ENCODE results near the gene PPP2R2C.

PPP2R2C gene

GRCh38 chr4:6394671-6395081 lies 77.7 kb downstream of the PPP2R2C start:
- ATAC-seq = no peak

- ATAC-seq = no peak
These were observed 78.6 kb downstream of the PPP2R2C start for GRCh38 chr4:6393544-6394475.

DNA sequence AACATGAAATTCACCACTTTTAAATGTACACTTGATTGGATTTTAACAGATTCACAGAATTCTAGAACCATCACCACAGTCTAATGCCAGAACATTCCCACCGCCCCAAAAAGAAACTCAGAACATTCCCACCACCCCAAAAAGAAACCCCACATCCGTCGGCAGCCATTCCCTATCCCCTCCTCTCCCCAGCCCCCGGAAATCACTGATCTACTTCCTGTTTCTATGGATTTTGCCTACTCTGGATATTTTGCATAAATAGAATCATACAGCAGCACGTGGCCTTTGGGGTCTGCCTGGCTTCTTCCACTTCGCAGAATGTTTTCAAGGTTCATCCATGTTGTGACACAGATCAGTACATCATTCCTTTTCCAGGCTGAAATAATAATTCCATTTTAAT lies 79.3 kb downstream of the PPP2R2C start:
- no peak for ATAC-seq

GRCh38 chr4:6392407-6392806 lies 80.0 kb downstream of the PPP2R2C start:
- no peak for ATAC-seq

- ATAC-seq = peak in 1 of 2 donors; percentile 46
These were observed 80.6 kb downstream of the PPP2R2C start for GRCh38 chr4:6391852-6392188.

DNA sequence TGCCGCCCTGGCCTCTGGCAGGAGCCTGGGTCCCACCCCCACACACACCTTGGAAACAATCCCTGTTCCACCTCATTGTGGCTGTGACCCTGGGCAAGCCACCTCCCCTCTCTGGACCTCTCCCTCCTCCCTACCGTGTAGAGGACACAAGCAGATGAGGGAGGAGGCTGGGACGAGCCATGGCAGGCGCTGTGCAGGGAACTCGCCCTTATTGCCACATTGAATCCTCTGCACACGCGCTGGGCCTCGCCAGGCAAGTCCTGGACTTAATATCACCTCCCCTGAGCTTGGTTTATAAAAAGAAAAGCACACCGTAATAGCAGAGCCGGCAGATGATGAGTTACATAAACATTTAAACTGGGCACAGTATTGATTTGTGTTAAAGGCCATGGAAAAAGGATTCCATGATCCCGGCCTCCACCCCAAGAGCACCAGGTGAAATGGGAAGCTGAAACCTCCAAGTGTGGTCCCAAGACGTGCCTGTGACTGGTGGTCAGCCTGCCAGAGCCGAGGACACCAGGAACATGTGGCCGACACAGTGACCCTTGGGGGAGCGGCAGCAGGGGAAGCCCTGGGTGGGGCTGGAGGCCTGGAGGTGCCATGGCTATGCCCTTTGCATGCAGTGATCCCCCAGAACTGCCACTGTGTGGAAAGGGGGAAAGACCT lies 81.1 kb downstream of the PPP2R2C start:
- ATAC-seq = no peak

DNA sequence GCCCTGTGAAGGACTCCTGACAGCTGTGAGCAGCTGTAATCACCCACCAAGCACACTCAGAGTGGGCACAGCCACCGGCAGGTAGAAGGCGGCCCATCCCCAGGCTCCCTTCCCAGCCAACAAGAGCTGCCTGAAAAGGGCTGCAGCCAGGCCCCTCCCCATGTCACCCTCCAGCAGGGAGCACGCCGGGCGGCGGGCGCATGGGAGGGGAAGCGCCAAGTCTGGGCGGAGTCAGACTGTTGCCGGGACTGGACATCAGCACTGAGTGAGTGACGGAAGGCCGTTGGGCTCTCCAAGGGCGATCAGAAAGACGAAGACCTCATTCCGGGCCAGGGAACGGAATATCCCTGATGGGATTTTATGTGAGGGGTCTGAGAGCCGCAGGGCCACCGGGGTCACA lies 82.1 kb downstream of the PPP2R2C start:
- ATAC-seq = no peak

DNA sequence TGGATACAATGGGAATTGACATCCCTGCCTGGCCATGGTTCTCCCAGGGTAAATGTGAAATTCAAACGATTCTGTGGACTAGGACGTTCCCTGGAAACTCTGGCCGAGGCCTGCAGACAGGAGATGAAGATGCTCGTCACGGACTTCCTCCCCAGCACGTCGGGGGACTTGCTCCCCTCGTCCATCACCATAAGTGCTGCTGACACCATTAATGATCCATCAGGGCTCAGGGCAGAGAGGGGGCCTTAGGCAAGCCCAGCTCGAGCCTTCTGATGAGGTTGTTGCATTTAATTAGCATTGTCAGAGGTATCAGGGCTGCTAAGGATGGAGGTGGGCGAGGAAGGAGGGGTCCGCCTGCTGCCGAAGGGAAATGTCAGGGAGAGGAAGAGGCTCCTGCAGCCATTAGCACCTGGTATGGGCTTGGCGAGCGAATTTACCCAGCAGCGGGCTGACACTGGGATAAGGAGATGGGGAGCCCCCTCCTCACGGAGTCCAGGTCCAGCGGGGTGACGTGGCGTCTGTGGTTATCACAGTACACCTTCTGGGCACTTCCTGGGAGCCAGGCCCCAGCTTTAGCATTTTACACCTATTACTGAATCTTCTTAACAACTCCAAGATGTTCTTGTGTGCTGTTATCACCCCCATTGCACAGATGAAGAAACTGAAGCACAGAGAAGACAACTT lies 83.1 kb downstream of the PPP2R2C start:
- no peak for ATAC-seq

GRCh38 chr4:6388713-6389112 lies 83.7 kb downstream of the PPP2R2C start:
- no peak for ATAC-seq

- no peak for ATAC-seq
These were observed 84.5 kb downstream of the PPP2R2C start for GRCh38 chr4:6387946-6388345.

DNA sequence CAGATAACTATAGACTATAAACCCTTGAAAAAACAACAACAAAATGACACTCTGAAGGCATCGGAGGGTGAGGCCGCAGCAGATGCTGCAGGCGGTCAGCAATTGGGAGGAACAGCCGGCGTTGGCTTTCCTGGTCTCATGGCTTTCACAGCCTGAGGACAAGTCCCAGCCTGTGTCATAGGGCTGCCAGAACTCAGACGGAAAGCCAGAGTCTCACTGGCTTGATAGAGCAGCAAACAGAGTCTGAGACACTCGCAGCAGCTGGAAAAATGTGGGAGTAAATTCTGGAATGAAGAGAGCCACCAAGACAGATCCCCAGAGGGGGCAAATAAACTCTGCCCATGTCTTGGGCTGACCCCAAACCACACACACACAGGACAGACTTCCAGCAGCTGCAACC lies 86.3 kb downstream of the PPP2R2C start:
- ATAC-seq = no peak

DNA sequence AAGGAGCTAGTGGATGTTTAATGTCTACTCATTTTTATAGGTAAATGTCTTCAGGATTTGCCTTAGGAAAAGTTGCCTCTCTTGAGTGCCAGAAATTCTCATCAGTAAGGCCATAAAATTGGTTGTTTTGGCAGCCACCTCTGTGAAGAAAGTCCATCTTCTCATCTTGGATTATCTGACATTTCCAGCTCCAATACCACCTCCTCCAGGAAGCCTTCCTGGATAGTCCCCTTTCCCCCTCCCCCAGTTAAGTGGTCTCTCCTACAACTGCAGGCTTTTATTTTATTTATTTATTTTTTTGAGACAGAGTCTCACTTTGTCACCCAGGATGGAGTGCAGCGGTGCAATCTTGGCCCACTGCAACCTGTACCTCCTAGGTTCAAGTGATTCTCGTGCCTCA lies 87.1 kb downstream of the PPP2R2C start:
- ATAC-seq = no peak

DNA sequence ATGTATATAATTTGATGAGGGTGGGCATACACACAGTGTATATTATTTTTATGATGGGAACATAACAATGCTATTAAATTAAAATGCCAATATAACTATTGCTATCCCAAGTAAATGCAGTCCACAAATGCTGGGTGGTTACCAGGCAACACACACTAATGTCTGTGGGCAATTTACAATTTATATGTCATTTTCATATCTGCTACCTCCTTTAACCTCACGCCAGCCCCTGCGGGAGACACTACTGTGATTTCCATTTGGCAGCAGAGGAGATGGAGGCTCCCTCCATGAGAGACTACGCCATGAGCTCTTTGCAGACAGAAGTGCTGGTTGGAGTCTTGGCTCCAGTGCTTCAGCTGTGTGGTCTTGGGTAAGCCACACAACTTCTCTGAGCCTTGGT lies 87.9 kb downstream of the PPP2R2C start:
- no peak for ATAC-seq

DNA sequence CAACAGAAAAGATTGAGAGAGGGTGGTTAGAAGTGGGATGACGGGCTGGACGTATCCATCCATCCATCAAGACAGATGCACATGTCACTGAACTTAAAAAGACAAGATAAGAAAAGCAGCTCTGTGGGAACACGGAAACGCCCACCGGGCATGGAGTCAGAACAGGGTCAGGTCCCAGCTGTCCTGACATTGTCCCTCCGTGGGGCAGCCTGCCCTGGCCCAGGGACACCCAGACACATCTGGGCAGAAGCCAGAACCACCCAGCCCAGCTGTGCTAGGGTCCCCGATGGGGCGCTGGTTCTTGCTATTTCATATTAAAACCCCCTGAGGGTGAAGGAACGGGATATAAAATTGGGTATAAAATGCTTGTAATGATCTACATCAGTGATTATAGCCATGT lies 88.5 kb downstream of the PPP2R2C start:
- ATAC-seq = no peak

- ATAC-seq = no peak
These were observed 89.4 kb downstream of the PPP2R2C start for GRCh38 chr4:6383009-6383404.

DNA sequence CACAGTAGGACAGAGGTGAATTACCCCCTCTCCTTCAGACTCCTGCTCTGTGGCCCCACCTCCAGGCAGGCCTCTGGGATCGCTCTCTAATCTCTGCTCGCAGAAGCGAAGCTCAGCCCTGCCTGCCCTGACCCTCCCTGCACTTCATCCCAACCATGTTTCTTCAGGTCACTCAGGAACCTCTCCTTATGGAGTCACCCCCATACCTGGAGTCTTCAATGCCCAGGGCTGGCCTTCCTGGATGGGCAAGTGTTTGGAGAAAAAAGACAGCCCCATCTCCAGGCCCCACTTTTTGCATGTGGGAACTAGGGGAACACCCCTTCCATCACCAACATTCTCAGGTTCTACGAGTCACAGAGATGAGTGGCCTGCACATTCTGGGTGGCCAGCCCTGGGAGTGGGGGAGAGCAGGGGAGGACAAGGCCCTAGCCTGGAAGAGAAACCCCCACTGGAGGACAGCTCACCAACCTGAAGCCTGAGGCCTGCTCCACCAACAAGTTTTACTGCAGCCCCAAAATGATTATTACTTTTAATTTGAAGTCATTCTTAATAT lies 90.8 kb downstream of the PPP2R2C start:
- ATAC-seq = no peak

DNA sequence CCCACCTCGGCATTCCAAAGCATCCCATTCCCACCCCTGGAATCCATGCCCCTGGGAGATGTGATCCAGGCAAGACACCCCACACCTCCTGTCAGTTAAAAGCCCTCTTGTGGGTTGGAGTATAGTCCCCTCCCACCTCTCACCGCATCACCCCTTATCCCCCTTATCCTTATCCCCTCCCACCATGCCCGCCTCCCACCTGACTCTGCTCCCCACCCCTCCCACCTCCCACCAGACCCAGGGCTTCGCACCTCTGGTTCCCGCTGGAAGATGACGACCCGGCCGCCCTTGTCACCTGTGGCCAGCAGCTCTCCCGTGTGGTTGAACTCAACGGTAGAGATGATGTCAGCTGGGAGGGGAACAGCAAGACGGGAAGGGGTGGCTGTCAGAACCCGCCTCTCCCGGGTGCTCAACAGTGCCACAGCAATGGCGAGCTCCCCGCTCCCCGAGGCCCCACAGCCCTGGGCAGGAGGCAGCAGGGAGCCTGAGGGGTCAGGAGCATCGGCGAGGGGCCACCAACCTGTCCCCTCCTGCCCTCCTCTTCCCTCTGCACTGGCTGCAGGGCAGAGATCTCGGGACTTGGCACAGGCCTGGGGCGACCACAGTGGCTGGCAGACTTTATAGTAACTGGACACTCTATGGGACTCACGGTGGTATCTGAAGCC lies 91.5 kb downstream of the PPP2R2C start:
- ATAC-seq = no peak

GRCh38 chr4:6379767-6380745 lies 92.4 kb downstream of the PPP2R2C start:
- ATAC-seq = no peak

- no peak for ATAC-seq
These were observed 93.6 kb downstream of the PPP2R2C start for GRCh38 chr4:6378493-6379445.
